ENCODE data around the gene C3orf85.

DNA sequence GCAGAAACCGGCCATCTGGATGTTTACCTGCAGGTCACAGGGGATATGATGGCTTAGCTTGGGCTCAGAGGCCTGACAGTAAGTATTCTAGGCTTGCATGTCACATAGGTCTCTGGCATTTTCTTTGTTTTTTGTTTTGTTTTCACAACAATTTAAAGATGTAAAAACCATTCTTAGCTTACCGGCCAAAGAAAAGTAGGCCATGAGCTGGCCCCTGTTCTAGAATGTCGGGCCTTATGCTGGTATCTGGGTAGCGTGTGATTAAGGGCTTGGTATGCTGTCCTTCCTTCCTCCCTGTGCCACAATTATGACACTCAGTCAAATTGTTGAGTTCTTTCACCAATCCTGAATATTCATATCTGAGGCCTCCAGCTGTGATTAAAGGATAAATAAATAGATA is 40.2 kb downstream of the C3orf85 start:
- TF ChIP-seq, protein P1, sequence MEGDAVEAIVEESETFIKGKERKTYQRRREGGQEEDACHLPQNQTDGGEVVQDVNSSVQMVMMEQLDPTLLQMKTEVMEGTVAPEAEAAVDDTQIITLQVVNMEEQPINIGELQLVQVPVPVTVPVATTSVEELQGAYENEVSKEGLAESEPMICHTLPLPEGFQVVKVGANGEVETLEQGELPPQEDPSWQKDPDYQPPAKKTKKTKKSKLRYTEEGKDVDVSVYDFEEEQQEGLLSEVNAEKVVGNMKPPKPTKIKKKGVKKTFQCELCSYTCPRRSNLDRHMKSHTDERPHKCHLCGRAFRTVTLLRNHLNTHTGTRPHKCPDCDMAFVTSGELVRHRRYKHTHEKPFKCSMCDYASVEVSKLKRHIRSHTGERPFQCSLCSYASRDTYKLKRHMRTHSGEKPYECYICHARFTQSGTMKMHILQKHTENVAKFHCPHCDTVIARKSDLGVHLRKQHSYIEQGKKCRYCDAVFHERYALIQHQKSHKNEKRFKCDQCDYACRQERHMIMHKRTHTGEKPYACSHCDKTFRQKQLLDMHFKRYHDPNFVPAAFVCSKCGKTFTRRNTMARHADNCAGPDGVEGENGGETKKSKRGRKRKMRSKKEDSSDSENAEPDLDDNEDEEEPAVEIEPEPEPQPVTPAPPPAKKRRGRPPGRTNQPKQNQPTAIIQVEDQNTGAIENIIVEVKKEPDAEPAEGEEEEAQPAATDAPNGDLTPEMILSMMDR (IDR thresholded peaks at IDR 0.05): no peak
- no peak for TF ChIP-seq POLR2A (IDR thresholded peaks at IDR 0.05)

Data from uterus (tissue), 2 donors.